ENCODE measurements around the gene TIGD2. TPM values are rescaled to one million over a fixed set of nuclear protein-coding genes. Genes with fewer than 3 reads are reported as not detected.

Gene TIGD2
- total RNA-seq, 2 donors from 2014 or later = 1.5 to 2.3 TPM

Other genes starting within 250 kb of the TIGD2 start
- 10 to 100 TPM in 1 of 2 donors, 1 to 10 TPM in 1; 8.1 to 13.6 TPM for gene FAM13A, start 54.3 kb upstream of the TIGD2 start, total RNA-seq
- gene GPRIN3, start 196.3 kb downstream of the TIGD2 start, total RNA-seq = 1 to 10 TPM; 5.2 to 7.8 TPM

Measured in right atrium auricular region (tissue), 2 donors.